Esophagus muscularis mucosa (tissue), 4 donors: ENCODE results near the gene ZNF408. TPM values are rescaled to one million over a fixed set of nuclear protein-coding genes. Genes with fewer than 3 reads are reported as not detected.

Source experiments
- DNase-seq: peaks from one replicate; pipeline ENCODE4 v3.0.0-alpha.2; 2017; ENCODE audit errors: extremely low spot score
- H3K27ac ChIP-seq, 4 donors: fragments of 200-600 bp; sonication (generic); replicated peaks in 1 of 4; 1 replicate in 3 of 4; 2 replicates in 1 of 4; pipeline ENCODE4 v1.5.1; 2016 to 2019; ENCODE audit warnings: mild to moderate bottlenecking in 1 of 4
- H3K27me3 ChIP-seq, 4 donors: fragments of 200-600 bp; sonication (generic); one replicate each; pipeline versions ENCODE4 v1.5.1 to v1.6.0; 2016 to 2019
- H3K36me3 ChIP-seq, 4 donors: fragments of 200-600 bp; sonication (generic); one replicate each; pipeline ENCODE4 v1.5.1; 2016 to 2019
- H3K4me1 ChIP-seq, 4 donors: fragments of 200-600 bp; sonication (generic); one replicate each; pipeline ENCODE4 v1.5.1; 2016 to 2019
- H3K4me3 ChIP-seq, 4 donors: fragments of 200-600 bp; sonication (generic); 1 replicate in 2 of 4; 2 replicates in 2 of 4; pipeline ENCODE4 v1.5.1; 2016 to 2019; ENCODE audit warnings: mild to moderate bottlenecking in 4 of 4, moderate library complexity in 1 of 4
- H3K9me3 ChIP-seq, 4 donors: fragments of 200-600 bp; sonication (generic); 1 replicate in 3 of 4; 2 replicates in 1 of 4; pipeline ENCODE4 v1.5.1; 2016 to 2019
- CTCF ChIP-seq, 3 experiments: fragments of 200-600 bp in 2 of 3; fragments of 450-650 bp in 1 of 3; sonication (generic) in 2 of 3; IDR thresholded peaks; one replicate each; pipeline ENCODE4 v1.5.1; 2017 to 2019; ENCODE audit warnings: antibody characterized with exemption in 3 of 3, mild to moderate bottlenecking in 2 of 3, moderate library complexity in 1 of 3
- EP300 ChIP-seq: sonication (generic); formaldehyde crosslinking; IDR thresholded peaks from one replicate; pipeline ENCODE4 v1.6.1; 2017; ENCODE audit warnings: antibody characterized with exemption
- POLR2A ChIP-seq: fragments of 450-650 bp; IDR thresholded peaks from one replicate; pipeline ENCODE4 v1.6.1; 2017; ENCODE audit warnings: antibody characterized with exemption, moderate library complexity, mild to moderate bottlenecking, low read depth
- POLR2AphosphoS5 ChIP-seq, 2 donors: sonication (generic); formaldehyde crosslinking; IDR thresholded peaks; one replicate each; pipeline ENCODE4 v1.6.1; 2017; ENCODE audit warnings: antibody characterized with exemption in 2 of 2
- WGBS: methylation state at CpG from one replicate; pipeline ENCODE4 v1.1.5; 2018; 5-methylcytosine and 5-hydroxymethylcytosine counted together
- intact Hi-C: fragments of 100-400 bp; cut with DNase I; formaldehyde crosslinking; loops from one replicate; pipeline ENCODE4 v1.15.1; 2023
- total RNA-seq, 4 donors: library from RNA; depleted of rRNA; stranded (reverse); fragments of >200 nt; gene quantifications; one replicate each; pipeline versions ENCODE4 v1.1.0 to v1.2.1, GENCODE V29; 2016

ZNF408 gene
- total RNA-seq, 4 donors from 2014 or later: 7.1 to 12.6 (median 10.3) TPM

- H3K4me3 ChIP-seq: no peak overlapping the region
- H3K36me3 ChIP-seq: peaks cover 48 to 100% (median 88%) of the 10 kb centered on the region in 4 donors
- intact Hi-C loops: no loop called here
- TF ChIP-seq EP300 (no peak), CTCF (IDR thresholded peaks at IDR 0.05) (no peak), POLR2AphosphoS5 (IDR thresholded peaks at IDR 0.05) (no peak), POLR2A (no peak)
- no peak for DNase-seq
- no peaks in the 10 kb centered on the region for H3K9me3 ChIP-seq
- H3K27me3 ChIP-seq: no peaks in the 10 kb centered on the region
- H3K27ac ChIP-seq: no peak overlapping the region
- peaks cover 10 to 31% (median 16%) of the 10 kb centered on the region in 4 donors for H3K4me1 ChIP-seq
These were observed 39.0 kb upstream of the ZNF408 start for GRCh38 chr11:46661836-46662235.

- Histone ChIP-seq H3K27me3 (no peaks in the 10 kb centered on the region), H3K27ac (no peak overlapping the region), H3K4me3 (no peak overlapping the region), H3K9me3 (no peaks in the 10 kb centered on the region), H3K4me1 (peaks cover 16 to 33% (median 21%) of the 10 kb centered on the region in 4 donors), H3K36me3 (peaks cover 42 to 100% (median 85%) of the 10 kb centered on the region in 4 donors)
- intact Hi-C loops: no loop called here
- TF ChIP-seq CTCF (IDR thresholded peaks at IDR 0.05): no peak
- TF ChIP-seq EP300: no peak
- no peak for TF ChIP-seq POLR2AphosphoS5 (IDR thresholded peaks at IDR 0.05)
- TF ChIP-seq POLR2A: no peak
- no peak for DNase-seq
These were observed 38.5 kb upstream of the ZNF408 start for GRCh38 chr11:46662366-46662765.

- no peaks in the 10 kb centered on the region for H3K9me3 ChIP-seq
- no peak for DNase-seq
- H3K27ac ChIP-seq: peak overlapping the region in 3 of 4 donors; percentile 39 to 66 (median 59)
- intact Hi-C loops: no loop called here
- TF ChIP-seq EP300 (no peak), POLR2A (no peak), POLR2AphosphoS5 (IDR thresholded peaks at IDR 0.05) (no peak), CTCF (IDR thresholded peaks at IDR 0.05) (no peak)
- H3K4me1 ChIP-seq: peaks cover 26 to 35% (median 31%) of the 10 kb centered on the region in 4 donors
- H3K36me3 ChIP-seq: peaks cover 42 to 100% (median 85%) of the 10 kb centered on the region in 4 donors
- H3K27me3 ChIP-seq: no peaks in the 10 kb centered on the region
- 85% methylated on average over 4 of the region's 4 CpGs for WGBS
- no peak overlapping the region for H3K4me3 ChIP-seq
These were observed 37.4 kb upstream of the ZNF408 start for GRCh38 chr11:46663277-46663940.

GRCh38 chr11:46664612-46665011 lies 36.2 kb upstream of the ZNF408 start:
- Histone ChIP-seq H3K4me3 (no peak overlapping the region), H3K9me3 (no peaks in the 10 kb centered on the region), H3K27me3 (no peaks in the 10 kb centered on the region), H3K4me1 (peaks cover 31 to 42% (median 34%) of the 10 kb centered on the region in 4 donors), H3K36me3 (peaks cover 44 to 100% (median 85%) of the 10 kb centered on the region in 4 donors), H3K27ac (peak overlapping the region; percentile 39 to 70 (median 62))
- no peak for DNase-seq
- TF ChIP-seq CTCF (IDR thresholded peaks at IDR 0.05) (no peak), POLR2A (no peak), POLR2AphosphoS5 (IDR thresholded peaks at IDR 0.05) (no peak), EP300 (no peak)
- WGBS: 72% methylated on average over 6 of the region's 6 CpGs
- intact Hi-C loops: no loop called here

- no peak for DNase-seq
- peak overlapping the region; percentile 39 to 70 (median 62) for H3K27ac ChIP-seq
- no peak overlapping the region for H3K4me3 ChIP-seq
- peaks cover 32 to 46% (median 34%) of the 10 kb centered on the region in 4 donors for H3K4me1 ChIP-seq
- H3K27me3 ChIP-seq: no peaks in the 10 kb centered on the region
- intact Hi-C loops: no loop called here
- WGBS: 100% methylated on average over 1 of the region's 1 CpG
- H3K9me3 ChIP-seq: no peaks in the 10 kb centered on the region
- H3K36me3 ChIP-seq: peaks cover 46 to 100% (median 86%) of the 10 kb centered on the region in 4 donors
- TF ChIP-seq POLR2AphosphoS5 (IDR thresholded peaks at IDR 0.05): no peak
- TF ChIP-seq CTCF (IDR thresholded peaks at IDR 0.05): no peak
- TF ChIP-seq POLR2A: no peak
- no peak for TF ChIP-seq EP300
These were observed 35.5 kb upstream of the ZNF408 start for GRCh38 chr11:46665356-46665755.
